GM21447 (cell line): Measurements from ENCODE around the gene METRNL.
"Not testable (repeated sequence)": the region's sequence is repeated elsewhere in the genome, so short reads cannot be mapped to it uniquely, and the experiment has no call there.

Source experiments
- ATAC-seq: cut with Tn5 transposase; IDR thresholded peaks from one replicate; pipeline ENCODE4 v1.9.1; 2021; ENCODE audit not compliant: unreplicated experiment

Gene METRNL

DNA sequence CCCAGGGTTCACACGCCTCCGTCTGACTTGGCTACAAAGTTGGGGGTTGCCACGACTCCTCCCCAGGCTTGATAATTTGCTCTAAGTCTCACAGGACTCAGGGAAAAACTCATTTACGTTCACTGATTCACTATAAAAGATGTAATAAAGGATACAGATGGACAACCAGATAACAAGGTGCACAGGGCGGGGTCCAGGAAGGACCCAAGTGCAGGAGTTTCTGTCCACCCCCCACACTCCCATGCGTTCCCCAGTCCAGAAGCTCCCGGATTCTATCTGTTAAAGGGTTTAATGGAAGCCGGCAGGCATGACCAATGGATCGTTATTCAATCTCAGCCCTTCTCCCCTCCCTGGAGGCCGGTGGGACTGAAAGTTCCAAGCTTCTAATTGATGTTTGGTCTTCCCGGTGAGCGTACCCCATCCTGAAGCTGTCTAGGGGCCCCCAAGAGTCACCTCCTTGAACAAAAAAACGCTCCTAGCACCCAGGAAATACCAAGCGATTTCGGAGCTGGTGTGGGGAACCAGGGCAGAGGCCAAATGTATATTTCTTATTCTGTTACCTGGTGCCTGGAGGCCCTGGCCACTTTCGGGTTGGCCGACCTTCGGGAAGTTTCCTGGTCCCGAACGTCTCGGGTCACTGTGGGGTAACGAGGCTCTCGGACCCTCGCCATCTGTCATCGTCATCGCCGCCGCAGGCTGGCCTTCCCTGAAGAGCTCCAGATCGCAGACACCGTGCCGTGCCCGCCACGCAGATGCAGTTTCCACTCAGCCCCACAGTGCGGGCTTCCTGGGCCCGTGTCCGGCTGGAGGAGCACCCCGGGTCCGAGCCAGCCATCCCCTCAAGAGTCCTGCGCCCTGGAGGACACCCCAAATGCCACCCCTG is 13.5 kb upstream of the METRNL start:
- ATAC-seq = no peak

DNA sequence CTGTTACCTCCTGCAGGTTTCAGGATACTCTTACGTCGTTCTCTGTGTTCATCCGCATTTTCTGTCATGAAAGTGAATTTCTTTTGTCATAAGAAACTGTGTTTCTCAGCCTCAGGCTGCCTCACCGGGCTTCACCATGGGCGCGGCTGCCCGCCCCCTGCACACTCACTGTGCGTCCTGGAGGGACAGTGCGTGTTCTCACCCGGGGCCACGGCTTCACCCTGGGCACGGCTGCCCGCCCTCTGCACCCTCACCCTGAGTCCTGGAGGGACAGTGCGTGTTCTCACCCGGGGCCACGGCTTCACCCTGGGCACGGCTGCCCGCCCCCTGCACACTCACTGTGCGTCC is 12.9 kb upstream of the METRNL start:
- not testable (repeated sequence) for ATAC-seq

DNA sequence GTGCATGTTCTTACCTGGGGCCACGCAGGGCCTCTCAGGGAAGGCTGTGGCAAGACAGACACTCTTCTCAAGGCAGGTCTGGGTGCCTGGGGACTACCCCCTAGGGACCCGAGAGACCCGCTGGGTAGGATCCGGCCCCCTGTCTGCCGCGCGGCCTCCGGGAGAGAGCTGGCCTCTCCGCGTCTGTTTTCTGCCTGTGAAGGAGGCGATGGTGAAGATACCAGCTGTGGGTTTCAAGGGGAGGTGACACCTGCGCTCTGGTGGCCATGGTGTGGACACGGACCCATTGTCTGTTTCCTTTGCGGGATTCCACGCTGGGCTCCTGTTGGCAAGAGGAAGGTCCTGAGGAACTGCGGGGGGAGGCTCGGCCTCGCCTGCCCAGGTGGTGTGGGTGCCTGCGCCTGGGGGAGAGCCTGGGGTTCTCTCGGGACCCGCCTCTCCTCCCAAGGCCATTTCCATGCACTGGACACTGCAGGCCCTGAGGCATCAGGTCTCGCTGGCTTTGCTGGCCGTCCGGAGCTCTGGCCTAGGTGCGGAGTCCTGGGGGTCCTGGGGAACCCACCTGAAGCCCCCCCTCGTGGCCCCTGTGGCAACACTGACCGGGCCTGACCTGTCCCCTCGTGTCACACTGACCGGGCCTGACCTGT is 12.2 kb upstream of the METRNL start:
- no peak for ATAC-seq

DNA sequence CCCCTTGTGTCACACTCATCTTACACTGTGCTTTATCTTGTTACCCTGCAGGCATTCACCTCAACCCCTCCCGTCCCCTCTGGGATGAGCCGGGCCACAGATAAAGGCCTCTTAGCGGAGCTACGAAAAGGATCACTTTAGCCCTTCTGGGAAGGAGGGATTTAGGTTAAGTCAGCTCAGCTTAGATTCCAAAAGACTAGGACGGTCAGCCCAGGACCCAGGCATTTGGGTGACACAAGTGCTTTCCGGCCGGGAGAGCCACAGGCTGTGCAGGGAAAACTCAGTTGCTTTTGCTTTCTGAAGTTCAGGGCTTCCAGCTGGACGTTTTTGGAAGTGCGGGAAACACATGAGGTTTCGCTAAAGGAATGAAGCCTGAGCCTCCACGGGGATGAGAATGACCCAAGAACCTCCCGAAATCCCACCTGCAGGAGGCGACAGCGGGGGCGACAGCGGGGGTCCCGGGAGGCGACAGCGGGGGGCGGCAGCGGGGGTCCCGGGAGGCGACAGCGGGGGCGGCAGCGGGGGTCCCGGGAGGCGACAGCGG is 11.6 kb upstream of the METRNL start:
- ATAC-seq = no peak

DNA sequence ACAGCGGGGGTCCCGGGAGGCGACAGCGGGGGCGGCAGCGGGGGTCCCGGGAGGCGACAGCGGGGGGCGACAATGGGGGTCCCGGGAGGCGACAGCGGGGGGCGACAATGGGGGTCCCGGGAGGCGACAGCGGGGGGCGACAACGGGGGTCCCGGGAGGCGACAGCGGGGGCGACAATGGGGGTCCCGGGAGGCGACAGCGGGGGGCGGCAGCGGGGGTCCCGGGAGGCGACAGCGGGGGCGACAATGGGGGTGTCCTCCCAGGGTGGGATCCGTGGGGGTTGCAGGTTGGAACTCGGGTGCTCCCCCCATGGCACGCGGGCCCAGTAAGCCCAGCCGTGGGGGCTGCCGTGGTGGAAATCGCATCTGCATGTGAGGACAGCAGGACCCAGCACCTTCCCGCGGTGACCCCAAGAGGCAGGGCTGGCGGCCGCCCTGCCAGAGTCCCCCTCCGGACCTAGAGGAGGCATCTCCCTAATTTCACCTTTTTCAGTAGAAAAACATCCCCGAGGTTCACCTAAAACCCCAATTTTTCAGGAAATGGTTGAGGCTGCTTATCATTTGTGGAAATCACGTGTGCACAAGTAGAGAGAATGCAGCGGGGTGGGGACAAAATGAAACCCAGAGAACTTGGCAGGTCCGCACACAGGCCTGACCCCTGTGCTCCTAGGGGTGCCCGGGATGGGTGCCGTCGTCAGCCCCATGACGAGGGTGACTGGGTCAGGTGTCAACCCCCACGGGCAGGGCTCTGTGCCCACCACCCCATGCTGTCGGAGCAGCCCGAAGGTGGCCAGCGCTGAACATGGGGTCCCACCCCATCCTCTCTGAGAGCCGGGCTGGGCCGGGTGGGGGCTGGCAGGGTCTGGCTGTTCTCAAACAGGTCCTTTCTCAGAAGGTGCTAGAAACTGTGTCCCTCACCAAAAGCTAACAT is 10.5 kb upstream of the METRNL start:
- no peak for ATAC-seq

DNA sequence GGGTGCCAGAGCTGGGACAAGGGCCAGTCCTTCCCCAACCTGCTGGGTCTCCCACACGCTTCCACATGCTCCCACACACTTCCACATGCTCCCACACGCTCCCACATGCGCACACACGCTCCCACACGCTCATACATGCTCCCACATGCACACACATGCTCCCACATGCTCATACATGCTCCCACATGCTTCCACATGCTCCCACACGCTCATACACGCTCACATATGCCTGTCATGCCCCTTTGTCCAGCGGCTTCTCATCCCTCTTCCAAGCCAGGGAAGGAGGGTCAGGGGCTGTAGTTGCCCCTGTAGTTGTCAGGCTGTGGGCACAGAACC is 9.9 kb upstream of the METRNL start:
- ATAC-seq = no peak

DNA sequence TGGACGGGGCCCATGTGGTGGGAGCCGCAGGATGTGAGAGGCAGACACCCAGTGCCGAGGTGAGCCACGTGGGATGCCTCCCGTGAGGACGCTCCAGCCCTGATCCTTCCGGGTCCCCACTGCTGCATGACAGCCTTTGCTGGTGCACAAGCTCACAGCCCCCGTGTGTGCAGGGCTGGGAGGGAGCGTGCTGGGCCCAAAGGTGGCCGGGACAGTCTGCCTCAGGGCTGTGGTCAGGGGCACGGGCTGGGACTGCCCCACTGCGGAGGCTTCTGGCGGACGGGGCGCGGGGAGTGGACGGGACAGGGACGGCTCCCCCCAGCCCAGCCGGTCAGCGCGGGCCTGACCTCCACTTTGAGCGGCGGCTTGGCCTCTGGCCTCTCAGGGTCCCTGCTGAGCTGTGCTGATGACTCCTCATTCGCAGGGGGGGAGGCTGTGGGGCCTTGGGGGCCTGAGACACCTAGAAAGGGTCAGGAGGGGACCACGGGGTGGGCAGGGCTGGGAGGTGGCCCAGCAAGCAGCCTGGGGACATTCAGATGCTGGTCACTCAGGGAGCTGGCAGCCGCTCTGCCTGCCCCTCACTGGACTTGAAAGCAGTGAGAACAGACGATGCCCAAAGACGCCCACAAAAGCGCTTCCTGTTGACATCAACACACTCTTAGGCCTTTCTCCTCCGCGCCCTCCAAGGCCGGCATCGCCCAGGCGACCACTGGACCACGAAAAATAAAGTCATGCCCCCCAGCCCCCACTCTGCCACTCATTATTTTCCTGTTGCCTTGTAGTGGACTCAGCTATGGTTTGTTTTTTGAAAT is 9.3 kb upstream of the METRNL start:
- ATAC-seq = no peak

DNA sequence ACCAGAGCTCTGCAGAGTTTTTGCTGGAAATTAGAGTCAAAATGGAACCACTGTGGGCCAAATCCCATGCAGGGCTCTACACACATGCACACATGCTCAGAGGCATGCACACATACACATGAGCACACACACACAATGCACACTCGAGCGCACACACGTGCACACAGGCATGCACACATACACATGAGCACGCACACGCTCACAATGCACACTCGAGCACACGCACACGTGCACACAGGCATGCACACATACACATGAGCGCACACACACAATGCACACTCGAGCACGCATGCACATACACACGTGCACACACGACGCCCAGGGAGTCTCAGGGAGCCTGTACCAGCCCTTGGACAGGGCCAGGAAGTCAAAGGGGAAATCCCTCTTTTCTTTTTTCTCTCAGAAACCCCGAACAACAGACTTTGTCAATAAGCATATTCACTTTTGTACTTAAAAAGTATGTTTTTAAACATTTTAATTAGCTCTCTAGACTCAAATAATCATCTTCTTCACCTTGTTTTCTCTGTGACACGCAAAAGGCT is 8.5 kb upstream of the METRNL start:
- ATAC-seq = no peak

DNA sequence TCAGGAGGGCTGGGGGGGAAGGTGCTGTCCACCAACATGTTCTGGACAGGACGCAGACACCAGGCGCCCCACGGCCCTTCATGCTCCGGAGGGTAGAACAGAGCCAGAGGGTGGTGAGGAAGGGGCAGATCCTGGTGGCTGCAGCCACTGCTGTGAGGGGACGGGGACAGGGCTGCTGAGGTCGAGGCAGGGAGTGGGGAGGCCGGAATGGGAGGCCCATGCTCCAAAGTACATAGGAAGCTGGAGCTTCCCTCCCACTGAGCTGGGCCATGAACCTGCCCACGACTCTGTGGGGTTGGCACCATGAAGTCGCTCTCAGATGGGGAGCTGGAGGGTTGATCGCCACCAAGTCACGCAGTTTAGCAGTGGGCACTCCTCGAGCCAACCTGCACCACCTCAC is 8.0 kb upstream of the METRNL start:
- no peak for ATAC-seq

DNA sequence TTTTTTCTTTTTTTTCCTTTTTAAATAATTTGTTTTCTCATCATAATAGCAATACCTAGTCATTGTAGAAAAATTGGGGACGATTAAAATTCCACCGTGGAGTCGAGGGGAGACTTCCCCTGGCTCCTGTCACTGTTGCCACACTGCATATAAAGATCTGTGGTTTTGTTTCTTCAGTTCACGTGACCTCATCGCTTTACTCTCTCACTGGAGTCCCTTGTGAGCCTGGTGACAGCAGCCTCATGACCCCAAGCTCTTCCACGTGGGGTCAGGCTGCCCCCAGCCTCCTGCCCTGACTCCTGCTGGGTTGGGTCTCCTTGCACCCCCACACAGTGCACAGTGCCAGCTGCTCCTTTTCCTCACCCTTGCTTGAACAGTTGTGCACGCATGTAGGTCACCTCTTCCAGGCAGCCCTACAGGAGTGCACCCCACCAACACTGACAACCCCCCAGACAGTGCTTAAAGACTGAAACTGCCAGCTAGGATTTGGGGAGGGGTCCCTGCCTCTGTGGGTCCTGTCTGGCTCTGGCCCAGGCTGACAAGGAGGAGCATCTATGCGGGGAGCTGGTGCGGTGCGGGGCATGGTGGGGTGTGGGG is 7.3 kb upstream of the METRNL start:
- no peak for ATAC-seq

DNA sequence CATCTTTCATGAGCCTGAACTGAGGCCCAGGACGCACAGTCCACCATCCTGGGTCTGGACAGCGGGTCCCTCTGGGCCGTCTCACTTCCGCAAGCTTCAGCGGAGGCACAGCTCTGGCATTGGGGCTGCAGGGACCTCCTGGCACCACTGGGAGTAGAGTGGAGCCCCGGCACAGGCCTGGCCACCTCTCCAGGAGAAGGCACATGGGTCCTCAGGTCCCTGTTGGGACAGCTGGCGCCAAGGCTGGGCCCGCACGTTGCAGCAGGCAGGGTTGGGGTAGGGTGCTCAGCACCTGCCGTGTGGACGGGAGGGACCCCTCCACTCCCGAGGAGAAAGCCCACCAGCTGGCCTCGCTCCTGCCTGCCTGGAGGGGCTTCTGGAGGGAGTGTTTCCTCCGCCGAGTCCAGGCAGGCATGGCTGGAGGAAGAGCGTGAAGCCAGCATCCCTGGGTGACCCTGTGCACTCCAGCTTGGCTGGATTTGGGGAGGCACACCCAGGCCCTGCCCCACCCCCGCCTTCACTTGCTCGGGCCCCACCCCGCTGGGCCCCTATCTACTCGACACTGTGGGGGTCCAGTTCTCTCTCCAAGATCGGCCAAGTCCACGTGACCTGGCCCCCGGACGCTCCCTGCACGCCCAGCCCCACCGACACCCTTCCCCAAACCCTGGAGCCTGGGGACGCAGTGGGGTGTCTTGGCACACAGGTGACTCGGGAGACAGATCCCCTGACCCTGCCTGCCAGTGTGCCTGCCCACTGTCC is 6.6 kb upstream of the METRNL start:
- no peak for ATAC-seq

DNA sequence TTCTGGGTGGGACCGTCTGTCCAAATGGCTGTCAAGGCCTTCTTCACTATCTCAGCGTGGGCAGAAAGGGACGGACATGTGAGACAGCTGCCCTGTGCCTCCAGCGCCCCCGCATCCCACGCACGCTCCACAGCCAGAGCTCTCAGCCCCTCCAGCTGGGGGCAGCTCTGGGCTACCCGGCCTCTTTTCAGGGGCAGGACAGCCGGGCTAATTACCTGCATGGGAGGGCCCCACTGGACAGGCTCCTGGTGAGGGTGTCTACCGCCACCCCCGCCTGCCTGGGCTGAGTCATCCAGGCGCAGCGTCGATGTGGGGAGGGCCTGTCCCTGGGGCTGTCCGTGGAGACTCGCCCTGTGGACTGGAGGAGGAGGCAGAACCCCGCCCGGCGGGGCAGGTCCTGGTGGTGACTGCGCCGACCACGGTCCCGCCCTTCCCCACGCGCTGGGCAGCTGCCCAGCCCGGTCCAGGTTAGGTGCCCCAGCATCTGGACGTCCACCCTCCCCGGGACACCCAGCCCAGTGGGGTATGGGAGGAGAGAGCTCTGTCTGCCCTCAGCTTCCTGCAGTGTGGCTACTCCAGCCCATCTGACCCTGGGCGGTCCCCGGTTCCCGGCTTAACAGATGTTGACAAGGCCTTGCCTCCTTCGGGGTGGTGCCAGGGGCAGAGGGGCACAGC is 5.9 kb upstream of the METRNL start:
- no peak for ATAC-seq

DNA sequence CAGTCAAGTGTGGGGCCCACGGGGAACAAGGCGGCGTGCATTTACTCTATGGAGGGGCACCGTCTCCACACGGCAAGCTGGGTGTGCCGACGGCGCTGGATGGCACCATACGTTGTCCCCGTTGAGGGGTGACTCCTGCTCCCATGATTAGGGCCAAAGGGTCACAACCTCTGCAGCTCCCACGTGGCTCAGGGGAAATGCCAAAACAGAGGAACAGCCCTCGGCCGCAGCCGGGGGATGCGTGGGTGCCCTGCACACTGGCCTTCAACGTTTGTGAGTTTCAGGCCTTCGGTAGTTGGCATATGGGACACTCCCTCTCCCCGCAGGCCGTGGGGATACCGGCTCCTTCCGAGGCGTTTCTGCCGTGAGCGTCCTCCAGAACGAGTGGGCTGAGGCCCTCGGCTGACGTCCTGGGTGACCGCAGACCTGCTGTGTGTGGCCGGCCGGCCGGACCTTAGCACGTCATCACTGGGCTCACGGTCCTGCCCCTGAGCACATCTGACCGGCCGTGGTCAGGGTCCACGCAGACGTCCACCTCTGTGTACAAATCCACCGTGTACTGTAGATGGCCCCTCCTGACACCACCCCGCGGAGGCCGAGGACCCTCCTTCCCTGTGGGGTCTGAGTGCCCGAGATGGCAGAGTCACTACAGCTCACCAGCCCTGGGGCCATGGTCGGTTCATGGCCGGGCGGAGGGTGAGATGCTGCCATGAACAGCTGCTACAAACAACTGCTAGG is 4.8 kb upstream of the METRNL start:
- ATAC-seq = no peak

DNA sequence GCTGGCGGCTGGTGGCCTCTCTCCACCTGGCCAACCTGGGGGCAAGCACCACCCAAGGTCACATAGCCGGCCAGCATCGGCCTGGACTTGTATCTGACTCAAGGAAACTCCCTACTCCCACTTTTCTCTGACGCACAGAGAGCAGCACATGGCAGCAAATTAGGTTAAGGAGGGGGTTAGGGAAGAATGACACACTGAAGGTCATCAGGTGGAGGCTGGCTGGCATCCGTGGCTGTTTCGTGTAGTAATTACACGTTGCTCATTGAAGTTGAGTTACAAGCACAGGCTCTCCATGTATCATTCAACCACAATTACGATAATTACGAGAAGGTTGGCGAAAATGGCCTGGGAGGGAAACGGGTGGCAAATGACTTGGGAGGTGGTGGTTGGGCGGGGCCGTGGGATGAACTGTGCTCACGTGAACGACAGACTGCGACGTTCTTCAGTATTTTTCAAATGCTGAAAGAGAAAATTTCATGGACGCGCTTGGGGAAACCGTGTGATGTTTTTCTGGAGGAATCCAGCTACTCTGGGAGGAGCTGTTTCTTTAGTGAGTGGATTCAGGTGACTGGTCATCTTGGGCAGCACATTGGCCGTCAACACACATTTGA is 4.0 kb upstream of the METRNL start:
- no peak for ATAC-seq

DNA sequence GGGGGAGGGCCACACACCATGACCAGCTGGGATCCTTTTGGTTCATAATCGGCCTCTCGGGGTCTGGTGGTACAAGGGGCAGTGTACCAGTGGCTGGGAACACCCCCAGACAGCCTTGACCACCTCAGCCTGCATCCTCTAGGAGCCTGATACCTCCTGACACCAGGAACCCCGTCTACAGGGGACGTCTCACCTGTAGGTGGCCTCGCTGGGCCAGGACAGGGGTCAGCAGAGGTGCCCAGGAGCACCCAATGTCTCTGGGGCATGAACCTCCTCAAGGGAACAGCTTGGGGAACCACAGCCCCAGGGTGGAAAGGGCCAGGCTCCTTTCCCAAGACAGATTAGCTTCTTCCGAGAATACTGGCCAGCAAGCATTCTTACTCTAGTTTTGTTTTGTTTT is 2.5 kb upstream of the METRNL start:
- no peak for ATAC-seq

DNA sequence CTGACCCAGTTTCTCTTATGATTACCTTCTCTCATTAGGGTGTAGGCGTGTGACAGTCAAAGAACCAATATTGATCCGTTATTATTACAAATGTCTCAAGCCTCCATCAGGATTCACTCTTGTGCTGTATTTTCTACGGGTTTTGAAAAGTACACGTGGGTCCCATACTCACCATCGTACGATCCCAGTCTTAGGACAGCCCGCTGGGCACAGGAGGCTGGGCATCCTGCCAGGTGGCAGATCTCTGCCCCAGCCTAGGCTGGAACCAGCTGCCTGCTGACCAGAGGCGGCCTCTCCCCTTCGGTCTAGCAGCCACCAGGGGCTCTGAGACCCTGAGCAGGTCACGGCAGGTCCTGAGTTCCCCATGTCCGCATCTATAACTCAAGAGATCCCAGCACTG is 2.0 kb upstream of the METRNL start:
- no peak for ATAC-seq

DNA sequence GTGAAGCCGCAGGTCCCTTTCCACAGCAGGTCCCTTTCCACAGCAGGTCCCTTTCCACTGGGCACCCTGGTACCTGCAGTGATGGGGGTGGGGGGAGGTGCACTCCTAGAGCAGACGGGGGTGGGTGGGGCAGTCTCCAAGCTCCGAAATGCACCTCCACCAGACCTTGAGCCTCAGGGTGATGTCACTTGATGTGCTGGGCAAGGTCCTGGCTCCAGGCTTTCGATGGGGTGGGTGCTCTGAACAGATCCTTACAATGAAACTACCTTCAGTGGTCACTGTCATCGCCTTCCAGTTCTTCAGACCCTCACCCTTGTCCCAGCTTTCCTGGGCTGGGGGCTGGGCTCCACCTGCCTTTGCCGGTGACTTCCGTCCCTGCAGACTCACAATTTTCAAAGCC is 1.5 kb upstream of the METRNL start:
- ATAC-seq = no peak
